HTERT RPE-1 (cell line): ENCODE measurements around the gene UCP1.

Experiments
- in situ Hi-C: fragments of 300-500 bp; cut with MboI; formaldehyde crosslinking; loops from 4 replicates; pipeline ENCODE4 v1.14.3; 2020; ENCODE audit warnings: low sequenced_read_pairs

UCP1 gene, protein sequence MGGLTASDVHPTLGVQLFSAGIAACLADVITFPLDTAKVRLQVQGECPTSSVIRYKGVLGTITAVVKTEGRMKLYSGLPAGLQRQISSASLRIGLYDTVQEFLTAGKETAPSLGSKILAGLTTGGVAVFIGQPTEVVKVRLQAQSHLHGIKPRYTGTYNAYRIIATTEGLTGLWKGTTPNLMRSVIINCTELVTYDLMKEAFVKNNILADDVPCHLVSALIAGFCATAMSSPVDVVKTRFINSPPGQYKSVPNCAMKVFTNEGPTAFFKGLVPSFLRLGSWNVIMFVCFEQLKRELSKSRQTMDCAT

DNA sequence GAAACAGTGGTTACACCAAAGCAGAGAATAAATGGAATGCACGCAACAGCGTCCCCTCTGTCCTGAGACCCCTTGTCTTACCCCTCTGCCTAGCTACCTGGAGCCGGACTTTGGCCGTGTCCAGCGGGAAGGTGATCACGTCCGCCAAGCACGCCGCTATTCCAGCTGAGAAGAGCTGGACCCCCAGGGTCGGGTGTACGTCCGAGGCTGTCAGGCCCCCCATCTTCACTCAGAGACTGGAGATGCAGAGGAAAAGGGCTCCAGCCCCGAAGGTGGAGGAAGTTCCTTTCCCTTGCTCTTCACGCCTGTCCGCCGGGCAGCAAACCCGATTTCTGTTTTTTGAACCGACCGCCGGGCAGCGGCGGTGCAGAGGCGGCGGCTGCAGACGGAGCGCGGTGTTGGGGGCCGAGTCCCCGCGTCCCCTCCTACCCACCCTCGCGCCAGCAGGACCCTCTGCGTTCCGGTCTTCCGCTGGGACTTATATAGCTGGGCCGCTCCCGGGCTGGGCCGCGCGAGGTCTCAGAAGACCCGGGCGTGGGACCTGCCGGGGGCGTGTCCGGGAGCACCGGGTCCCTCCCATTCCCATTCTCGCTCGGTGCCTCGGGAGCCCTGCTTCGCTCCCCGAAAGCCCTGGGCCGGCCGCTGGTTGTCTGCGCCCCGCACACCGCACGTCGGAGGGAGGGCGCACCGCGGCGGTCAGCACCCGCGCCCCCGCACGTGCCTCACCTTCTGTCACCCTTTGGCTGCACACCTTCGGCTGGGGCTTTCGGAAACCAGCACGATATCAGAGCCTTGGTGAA, at the start of gene UCP1:
Gene UCP1, minus strand, starts transcription at position 455 of the 800 bp plus-strand sequence. Its CDS starts 232 bp downstream, at position 223.
- in situ Hi-C loops, result no loop called here

DNA sequence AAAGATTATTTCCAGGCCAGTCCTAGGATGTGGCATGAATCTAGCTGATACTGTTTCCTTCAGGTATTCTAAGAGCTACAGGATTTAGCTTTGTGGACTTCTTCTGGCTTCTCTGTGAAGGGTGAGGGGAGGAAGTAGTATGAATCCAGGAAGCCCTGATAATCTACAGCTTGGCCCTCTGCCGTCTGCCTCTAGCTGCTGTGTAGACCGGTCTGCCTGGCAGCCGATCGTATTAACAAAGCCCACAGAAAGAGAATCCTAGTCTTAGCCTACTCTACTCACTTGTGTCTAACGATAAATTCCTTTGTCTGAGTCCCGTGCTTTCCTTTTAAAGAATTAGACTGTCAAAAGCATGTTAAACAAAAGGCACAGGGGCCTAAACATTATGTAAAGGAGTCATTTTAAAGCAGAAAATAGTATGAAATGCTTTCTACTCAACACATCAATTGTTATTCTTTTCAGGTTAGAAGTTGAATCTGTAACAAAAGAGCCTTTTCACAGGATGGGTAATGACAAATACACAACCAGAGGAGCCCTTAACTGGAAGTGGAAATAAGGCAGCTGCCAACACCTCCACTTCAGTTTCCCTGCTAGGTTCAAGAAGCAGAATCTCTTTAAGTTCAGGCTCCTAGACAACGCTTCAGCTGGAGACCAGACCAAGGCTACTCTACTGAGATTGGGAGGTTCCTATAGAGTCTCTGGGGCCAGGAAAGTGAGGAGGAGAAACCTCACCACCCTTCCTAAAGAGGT, 48.9 kb upstream of the UCP1 start:
- in situ Hi-C loops, result no loop called here

DNA sequence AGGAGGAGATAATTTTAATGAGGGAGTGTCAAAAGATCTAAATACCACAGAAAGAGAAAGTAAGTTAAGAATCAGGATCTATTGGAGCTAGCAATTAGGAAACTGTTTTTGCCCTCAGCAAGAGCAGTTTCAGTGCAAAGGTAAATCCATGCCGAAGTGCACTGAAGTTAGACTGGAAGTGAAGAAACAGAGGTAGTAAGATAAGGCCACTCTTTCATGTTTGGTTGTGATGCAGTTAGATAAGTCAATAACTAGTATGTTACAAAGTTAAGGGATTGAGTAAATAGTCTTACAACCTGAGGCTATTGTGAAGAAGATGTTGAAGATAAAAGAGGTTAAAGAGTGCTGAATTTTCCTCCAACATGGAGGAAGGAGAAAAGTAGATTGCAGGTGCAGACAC, 46.7 kb upstream of the UCP1 start:
- in situ Hi-C loops, result no loop called here

DNA sequence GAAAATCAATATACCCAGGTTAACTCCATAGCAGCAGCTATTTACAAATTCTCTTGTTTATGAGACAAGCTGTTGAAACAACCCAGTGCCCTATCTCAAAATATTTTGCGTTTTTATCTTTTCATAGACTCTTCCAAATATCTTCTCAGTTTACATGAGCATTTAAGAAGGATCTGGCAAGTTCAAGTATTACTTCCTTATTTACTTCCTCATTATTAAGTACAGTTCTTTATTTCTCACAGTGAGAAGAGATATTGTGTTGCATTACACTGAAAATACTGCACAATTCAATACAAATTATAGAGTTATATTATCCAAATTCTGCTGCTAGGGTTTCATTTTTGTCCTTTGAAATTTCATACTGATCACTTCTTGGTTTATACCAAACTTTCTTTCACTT, 43.6 kb upstream of the UCP1 start:
- in situ Hi-C loops, result no loop called here

DNA sequence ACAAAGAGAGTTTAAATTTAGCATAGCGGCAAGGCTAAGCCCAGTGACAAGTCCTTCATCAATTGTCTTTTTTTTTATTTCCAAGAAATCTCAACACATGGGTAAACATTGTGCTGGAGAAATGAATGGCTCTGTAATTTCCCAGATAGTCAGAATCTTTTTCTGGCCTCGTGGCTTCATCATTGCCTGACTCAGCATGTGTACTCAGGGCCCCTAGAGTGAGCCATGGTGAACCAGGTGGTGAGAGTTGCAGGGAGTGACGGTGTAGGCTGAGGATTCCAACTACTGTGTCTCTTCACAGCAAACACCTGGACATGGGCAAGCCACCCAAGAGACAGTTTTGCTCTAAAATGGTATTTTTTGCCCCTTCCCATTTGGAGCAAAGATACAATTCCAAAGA, 43.1 kb upstream of the UCP1 start:
- in situ Hi-C loops, result no loop called here

DNA sequence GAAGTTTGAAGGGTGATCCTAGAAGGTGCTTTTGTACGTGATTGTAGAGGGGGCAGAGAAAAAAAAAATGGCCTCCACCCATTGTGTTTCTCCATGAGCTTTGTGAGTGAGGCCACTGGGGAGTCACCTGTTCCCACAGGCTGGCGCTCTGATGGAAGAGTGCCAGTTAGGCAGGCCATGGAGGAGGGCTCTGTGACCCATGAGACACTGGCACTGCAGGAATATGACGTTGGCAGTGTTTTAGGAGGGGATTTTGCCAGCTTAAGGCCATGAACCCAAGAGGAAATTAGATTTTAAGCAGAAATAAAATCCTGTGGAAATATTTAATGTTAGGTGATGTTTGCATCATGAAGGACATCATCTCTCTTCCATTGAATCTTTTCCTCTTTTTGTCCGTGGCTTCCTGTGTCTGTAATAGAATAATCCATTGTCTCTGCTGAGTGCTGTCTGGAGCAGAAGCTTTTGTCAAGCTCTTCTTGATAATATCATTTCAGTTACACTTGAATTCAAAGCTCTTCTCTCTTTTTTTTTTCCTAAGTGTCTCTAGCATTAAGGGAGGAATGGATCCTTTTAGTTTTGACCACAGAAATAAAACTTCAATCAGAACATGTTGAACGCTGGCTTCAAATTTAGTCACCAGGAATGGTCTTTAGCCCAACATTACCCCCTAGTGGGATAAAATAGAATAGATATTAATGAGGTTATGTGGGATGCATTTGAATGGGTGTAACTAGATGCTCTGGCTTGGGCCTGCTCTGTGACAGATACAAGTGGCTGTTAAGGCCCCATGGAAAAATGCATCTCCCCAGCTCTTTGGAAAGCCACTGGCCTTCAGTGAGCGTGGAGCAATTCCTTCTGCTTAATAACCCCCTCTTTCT, 41.0 kb upstream of the UCP1 start:
- in situ Hi-C loops, result no loop called here

DNA sequence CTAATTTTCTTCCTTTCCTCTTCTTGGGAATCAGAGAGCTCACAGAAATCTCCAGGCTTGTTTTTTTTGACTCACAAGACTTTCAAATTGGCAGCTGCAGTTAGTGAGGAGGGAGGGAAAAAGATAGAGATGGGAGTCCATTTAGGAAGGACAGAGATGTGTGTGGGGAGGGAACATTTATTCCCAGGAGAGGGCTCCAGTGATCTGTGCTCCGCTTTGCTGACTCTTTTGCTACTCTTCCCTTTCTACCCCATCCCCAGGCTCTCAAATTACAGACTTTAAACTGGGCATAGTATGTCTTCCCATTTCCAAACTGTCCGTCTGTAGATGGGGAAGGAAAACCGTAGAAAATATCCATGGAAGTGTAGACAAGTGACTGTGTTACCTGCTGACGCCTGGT, 39.1 kb upstream of the UCP1 start:
- in situ Hi-C loops, result no loop called here

DNA sequence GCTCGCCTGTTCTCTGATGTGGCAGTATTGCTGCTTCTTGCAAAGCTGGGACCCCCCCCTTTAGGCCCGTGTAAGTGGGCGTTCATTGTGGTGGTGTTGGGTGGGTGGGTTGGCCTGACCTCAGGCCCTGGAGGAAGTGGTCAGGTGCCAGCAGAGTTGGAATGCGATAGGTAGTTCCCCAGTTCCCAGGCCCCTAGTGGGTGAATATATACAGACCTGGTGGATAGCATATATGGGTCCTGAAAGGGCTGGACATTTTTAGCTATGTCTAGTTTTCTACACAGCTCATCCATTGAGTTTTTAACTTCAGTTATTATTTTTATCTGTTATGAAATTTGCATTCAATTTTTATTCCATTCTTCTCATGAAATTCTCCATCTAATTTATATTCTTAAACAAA, 35.8 kb upstream of the UCP1 start:
- in situ Hi-C loops, result no loop called here

DNA sequence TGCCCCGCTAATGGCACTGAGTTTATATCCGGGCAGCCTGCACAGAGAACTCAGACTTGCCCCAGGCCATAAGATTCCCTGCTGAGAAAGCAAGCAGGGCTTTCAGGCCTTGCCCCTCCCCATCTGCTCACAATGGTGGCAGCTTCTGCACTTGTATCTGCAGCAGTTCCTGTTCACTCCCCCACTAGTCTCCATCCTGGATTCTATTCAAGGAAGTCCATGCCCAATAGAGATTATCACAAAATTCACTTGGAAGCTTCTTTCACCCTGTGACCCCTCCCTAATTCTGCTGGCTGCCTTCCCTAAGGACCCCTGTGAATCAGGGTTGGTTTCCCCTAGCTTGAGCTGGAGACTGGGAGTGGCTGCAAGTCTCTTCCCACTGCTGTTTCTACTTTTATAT, 34.5 kb upstream of the UCP1 start:
- in situ Hi-C loops, result no loop called here

DNA sequence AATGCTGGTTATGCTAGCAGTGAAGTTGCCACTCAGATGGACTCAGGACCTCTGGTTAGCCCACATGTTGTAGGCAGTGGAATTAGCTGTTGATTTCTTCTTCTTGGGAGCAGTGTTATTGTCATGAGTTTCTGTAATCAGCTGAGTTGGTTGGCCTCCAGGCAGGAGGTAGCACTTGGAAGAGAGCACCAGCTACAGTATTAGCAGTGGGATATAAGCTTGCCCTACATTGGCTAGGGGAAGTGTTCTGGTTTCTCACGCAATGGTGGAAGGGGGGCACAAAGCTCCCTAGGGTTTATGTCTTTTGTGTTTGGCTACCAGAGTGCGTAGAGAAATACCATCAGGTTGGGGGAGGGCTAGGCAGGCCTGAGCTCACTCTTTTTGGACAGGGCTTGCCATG, 34.0 kb upstream of the UCP1 start:
- in situ Hi-C loops, result no loop called here

DNA sequence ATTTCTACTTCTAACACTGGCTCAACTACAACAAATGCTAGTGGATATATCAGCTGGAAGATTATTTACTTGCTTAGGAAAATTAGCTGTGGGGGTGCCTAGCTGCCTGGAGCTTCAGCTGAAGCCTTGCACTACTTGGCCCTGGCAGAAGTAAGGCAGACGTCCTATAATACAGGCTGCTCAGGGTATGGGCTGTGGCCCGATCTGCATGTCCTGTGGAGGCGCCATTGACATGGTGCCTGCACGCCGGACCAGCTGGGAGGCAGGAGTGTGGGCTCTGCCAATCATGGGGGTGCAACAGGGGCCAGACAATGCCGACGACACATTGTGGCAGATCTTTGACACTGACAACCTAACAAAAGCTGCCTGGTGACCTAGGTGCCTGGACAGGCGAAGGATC, 31.6 kb upstream of the UCP1 start:
- in situ Hi-C loops, result no loop called here

DNA sequence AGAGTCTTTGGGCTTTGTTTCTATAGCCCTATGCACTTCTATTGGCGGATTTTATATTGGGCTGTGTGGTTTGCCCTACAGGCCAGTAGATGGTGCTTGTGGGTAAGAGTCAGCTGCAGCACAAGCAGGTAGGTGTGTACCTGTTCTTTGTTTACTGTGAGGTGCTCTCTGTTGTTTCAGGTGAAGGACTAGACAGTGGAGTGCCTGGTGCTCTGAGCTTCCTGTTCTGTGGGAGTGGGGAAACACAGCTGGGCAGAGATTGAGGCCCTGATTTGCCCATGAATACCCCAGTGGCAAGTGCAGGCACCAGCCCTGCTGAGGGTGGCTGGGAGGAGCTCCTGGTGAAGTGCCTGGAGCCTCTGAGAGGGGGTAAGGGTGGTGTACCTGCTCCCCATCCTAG, 26.3 kb upstream of the UCP1 start:
- in situ Hi-C loops, result no loop called here

DNA sequence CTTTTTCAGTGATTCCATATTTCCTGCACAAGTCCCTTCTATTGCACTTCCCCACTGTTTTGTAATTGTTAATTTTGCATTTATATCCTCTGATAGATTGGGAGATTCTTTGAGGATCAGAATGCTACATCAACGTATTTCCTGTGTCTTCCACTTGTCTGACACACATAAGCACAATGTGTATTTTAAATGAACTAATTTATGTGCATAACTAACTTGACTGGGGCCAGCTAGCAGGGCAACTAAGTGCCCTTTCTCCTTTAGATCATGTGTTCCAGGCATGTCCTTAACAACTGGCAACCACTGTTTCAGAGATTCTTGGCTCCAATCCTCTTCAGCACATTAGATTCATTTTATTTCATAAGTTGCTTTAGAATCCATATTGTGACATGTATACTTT, 15.7 kb upstream of the UCP1 start:
- in situ Hi-C loops, result no loop called here

DNA sequence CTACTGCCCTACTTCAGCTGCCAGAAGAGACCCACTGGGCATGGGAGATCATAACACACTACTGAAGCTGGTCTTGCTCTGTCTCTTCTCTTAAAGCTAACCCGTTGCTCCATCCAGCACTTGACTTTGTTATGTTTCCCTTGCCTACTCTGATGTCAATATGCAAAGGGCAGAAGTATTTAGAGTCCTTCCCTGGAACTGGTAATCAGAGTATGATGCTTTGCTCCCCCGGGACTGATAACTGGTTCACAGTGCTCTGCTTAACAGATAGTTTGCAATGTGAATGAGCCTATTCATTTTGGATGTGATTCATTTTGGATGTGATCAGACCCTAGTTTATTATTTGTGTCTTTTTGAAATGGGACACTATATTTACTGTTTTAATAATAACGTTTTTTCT, 12.3 kb upstream of the UCP1 start:
- in situ Hi-C loops, result no loop called here

DNA sequence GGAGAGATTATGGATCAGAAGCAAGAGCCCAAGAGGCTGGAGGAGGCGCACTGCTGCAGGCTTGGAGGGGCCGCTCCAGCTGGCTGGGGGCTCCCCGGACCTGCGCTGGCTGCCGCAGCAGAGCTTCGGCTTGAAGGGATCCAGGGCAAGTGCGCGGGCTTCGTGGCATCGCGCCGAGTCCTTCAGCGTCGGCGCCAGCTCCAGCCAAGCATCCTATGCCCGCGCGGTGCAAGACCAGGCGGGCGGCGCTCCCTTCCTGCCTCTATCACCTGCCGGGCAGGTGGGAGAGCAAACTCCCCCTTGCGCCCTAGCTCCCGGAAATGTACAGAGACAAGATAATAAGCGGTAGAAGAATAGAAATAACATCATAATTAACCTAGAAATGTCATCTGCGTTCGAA, 10.5 kb upstream of the UCP1 start:
- in situ Hi-C loops, result no loop called here

DNA sequence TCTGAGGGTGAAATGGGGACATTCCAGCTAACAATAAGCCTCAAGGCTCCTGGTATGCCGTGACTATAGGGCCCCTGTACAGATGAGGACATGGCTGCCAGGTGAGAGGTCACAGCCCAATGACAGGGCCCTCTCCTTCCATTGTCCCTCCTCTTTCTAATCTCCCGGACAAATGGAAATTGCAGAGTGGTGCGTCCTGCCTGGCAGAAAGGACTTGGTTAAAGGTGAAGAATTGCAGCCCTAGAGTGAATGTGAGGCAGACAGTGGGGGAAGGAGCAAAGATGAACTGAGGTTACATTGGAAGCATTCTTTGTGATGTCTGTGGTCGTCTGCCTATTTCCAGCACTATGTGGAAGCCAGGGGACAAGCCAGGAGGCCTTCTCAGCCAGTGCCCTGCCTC, 6.7 kb upstream of the UCP1 start:
- in situ Hi-C loops, result no loop called here

DNA sequence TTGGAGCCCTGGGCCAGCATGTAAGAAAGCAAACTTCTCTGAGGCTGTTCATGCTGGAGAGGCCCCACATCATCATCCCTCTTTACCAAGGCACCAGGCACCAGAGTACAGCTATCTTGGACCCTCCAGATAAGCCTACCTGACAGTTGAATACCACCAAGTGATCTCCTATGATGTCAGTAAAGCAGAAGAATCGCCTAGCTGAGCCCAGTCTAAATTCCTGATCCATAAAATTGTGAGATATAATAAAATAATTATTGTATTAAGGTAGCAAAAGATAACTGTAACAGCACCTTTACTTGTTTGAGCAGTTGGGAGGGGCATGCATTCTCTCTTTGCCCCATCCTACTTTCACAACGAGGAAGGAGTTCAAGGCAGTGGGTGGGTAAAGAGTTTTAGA, 2.9 kb upstream of the UCP1 start:
- in situ Hi-C loops, result no loop called here

DNA sequence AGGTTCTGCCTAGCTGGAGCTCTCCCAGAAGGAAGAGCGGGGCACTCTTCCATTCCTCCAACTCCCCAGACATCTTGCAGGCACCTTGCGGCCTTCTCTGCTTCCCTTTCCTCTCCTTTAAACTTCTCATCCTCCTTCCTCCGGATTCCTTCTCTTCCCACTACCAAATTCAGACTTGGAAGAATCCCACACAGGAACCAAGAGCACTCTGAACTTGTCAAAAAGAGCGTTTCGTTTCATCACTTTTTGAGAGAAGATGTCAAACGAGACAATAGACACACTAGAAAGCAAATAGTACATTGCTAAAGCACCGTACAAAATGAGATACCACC, 512 bp upstream of the UCP1 start:
- in situ Hi-C loops, result no loop called here

DNA sequence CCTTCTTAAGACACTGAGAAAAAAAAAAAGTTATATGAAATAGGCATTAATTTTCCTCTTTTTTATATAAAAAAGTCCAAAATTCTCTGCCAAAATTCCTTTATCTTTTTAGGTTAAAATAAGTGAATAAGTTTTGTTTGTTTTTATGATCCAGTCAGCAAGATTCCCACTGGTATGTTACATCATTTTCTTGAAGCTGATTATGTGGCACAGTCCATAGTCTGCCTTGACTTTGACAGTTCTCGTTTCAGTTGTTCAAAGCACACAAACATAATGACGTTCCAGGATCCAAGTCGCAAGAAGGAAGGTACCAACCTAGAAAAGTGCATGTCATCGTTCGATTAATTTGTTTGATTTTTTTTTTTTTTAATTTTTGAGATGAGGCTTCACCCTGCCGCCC, 9.1 kb downstream of the UCP1 start:
- in situ Hi-C loops, result no loop called here

DNA sequence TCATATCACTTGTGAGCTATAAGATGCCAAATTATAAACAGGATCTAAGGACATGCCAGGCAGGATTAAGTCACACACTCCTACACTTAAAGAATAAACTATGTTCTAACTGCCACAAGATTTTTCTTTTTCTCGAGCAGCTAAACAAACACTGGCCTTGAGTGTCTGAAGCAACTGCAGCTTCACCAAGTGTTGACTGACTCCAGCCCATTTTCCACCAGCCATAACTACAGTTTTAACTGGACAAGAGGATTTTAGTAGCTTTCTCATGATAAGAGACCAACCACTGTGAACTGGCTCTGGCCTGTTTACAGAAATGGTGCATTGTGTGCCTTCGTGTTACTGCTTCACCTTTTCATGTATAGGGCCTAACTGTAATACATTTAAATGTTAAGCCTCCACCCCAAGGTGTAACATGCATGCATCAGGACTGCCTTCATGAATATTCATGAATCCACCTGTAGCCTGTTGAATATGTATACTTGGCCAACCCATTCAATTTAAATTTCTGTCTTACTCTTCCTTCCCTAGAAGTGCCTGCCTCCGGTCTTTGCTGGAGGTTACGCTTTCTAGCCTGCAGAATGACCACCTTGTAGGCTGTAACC, 10.8 kb downstream of the UCP1 start:
- in situ Hi-C loops, result no loop called here
